Activated T-cell treated with anti-CD3 and anti-CD28 coated beads, Interleukin-2, amount 50 U/mL, for 4 hours (primary cell): Measurements from ENCODE around the gene DNAJC6. TPM values are rescaled to one million over a fixed set of nuclear protein-coding genes. Genes with fewer than 3 reads are reported as not detected.
"Not testable (repeated sequence)": the region's sequence is repeated elsewhere in the genome, so short reads cannot be mapped to it uniquely, and the experiment has no call there.

Source experiments
- ATAC-seq, 2 donors: fragments of 200-7000 bp; cut with Tn5 transposase; one replicate each; pipeline ENCODE4 v1.10.0; 2021
- DNase-seq: peaks from one replicate; pipeline ENCODE4 v3.0.0-alpha.2; 2020
- H3K27me3 Mint-ChIP-seq: one replicate; pipeline ENCODE4 v1.8.0; 2021; ENCODE audit warnings: low read depth, mixed read lengths
- H3K36me3 Mint-ChIP-seq: one replicate; pipeline ENCODE4 v1.8.0; 2022; ENCODE audit warnings: mixed read lengths; ENCODE audit not compliant: insufficient read depth
- H3K4me1 Mint-ChIP-seq: one replicate; pipeline ENCODE4 v1.8.0; 2021; ENCODE audit warnings: low read depth, mixed read lengths
- H3K4me3 Mint-ChIP-seq: one replicate; pipeline ENCODE4 v1.8.0; 2021; ENCODE audit warnings: mild to moderate bottlenecking, moderate library complexity, mixed read lengths
- H3K9me3 Mint-ChIP-seq: one replicate; pipeline ENCODE4 v1.8.0; 2021; ENCODE audit warnings: mixed read lengths
- total RNA-seq, 3 donors: library from RNA; stranded (reverse); gene quantifications; one replicate each; pipeline ENCODE4 v1.2.1, GENCODE V29; 2021

DNAJC6 gene
- total RNA-seq, 3 donors from 2014 or later: 1.3 to 2.5 (median 2.1) TPM

- Mint-ChIP-seq H3K36me3 (no peaks in the 10 kb centered on the region), H3K4me1 (no peaks in the 10 kb centered on the region), H3K4me3 (no peak overlapping the region), H3K9me3 (no peaks in the 10 kb centered on the region), H3K27me3 (peaks cover 7% of the 10 kb centered on the region)
- ATAC-seq: no peak
- DNase-seq: no peak
Observed at GRCh38 chr1:65357291-65357960, 48.1 kb downstream of the DNAJC6 start.

- Mint-ChIP-seq H3K4me1 (no peaks in the 10 kb centered on the region), H3K9me3 (no peaks in the 10 kb centered on the region), H3K27me3 (peaks cover 3% of the 10 kb centered on the region), H3K36me3 (no peaks in the 10 kb centered on the region), H3K4me3 (no peak overlapping the region)
- ATAC-seq (no peak), DNase-seq (no peak)
Observed at GRCh38 chr1:65359888-65360287, 50.5 kb downstream of the DNAJC6 start.

GRCh38 chr1:65360648-65361047 is 51.3 kb downstream of the DNAJC6 start:
- Mint-ChIP-seq H3K4me1 (no peaks in the 10 kb centered on the region), H3K9me3 (no peaks in the 10 kb centered on the region), H3K27me3 (no peaks in the 10 kb centered on the region), H3K4me3 (no peak overlapping the region), H3K36me3 (no peaks in the 10 kb centered on the region)
- DNase-seq (no peak), ATAC-seq (no peak)

GRCh38 chr1:65362545-65362944 is 53.2 kb downstream of the DNAJC6 start:
- Mint-ChIP-seq H3K4me3 (no peak overlapping the region), H3K27me3 (no peaks in the 10 kb centered on the region), H3K9me3 (no peaks in the 10 kb centered on the region), H3K36me3 (no peaks in the 10 kb centered on the region), H3K4me1 (no peaks in the 10 kb centered on the region)
- ATAC-seq (no peak), DNase-seq (no peak)

- H3K4me3 Mint-ChIP-seq: no peak overlapping the region
- H3K9me3 Mint-ChIP-seq: no peaks in the 10 kb centered on the region
- no peak for ATAC-seq
- no peak for DNase-seq
- H3K27me3 Mint-ChIP-seq: no peaks in the 10 kb centered on the region
- no peaks in the 10 kb centered on the region for H3K4me1 Mint-ChIP-seq
- H3K36me3 Mint-ChIP-seq: no peaks in the 10 kb centered on the region
Observed at GRCh38 chr1:65363484-65363883, 54.1 kb downstream of the DNAJC6 start.

GRCh38 chr1:65368403-65368802 is 59.1 kb downstream of the DNAJC6 start:
- Mint-ChIP-seq H3K36me3 (no peaks in the 10 kb centered on the region), H3K9me3 (no peaks in the 10 kb centered on the region), H3K4me3 (no peak overlapping the region), H3K4me1 (no peaks in the 10 kb centered on the region), H3K27me3 (peaks cover 3% of the 10 kb centered on the region)
- DNase-seq (no peak), ATAC-seq (no peak)

GRCh38 chr1:65371544-65371943 is 62.2 kb downstream of the DNAJC6 start:
- Mint-ChIP-seq H3K36me3 (no peaks in the 10 kb centered on the region), H3K27me3 (peaks cover 3% of the 10 kb centered on the region), H3K4me3 (no peak overlapping the region), H3K4me1 (no peaks in the 10 kb centered on the region), H3K9me3 (no peaks in the 10 kb centered on the region)
- DNase-seq: no peak
- ATAC-seq: no peak

- peaks cover 3% of the 10 kb centered on the region for H3K27me3 Mint-ChIP-seq
- H3K4me3 Mint-ChIP-seq: no peak overlapping the region
- no peaks in the 10 kb centered on the region for H3K9me3 Mint-ChIP-seq
- no peaks in the 10 kb centered on the region for H3K4me1 Mint-ChIP-seq
- DNase-seq (no peak), ATAC-seq (no peak)
- H3K36me3 Mint-ChIP-seq: no peaks in the 10 kb centered on the region
Observed at GRCh38 chr1:65372557-65372956, 63.2 kb downstream of the DNAJC6 start.

GRCh38 chr1:65377496-65378246 is 68.3 kb downstream of the DNAJC6 start:
- ATAC-seq (no peak), DNase-seq (no peak)
- no peaks in the 10 kb centered on the region for H3K9me3 Mint-ChIP-seq
- H3K4me3 Mint-ChIP-seq: no peak overlapping the region
- peaks cover 7% of the 10 kb centered on the region for H3K27me3 Mint-ChIP-seq
- no peaks in the 10 kb centered on the region for H3K4me1 Mint-ChIP-seq
- peaks cover 3% of the 10 kb centered on the region for H3K36me3 Mint-ChIP-seq

- ATAC-seq (no peak), DNase-seq (no peak)
- Mint-ChIP-seq H3K27me3 (peaks cover 7% of the 10 kb centered on the region), H3K36me3 (peaks cover 3% of the 10 kb centered on the region), H3K4me3 (no peak overlapping the region), H3K4me1 (no peaks in the 10 kb centered on the region), H3K9me3 (no peaks in the 10 kb centered on the region)
Observed at GRCh38 chr1:65378247-65378946, 69.1 kb downstream of the DNAJC6 start.

GRCh38 chr1:65384426-65384825 is 75.1 kb downstream of the DNAJC6 start:
- ATAC-seq, H3K36me3 Mint-ChIP-seq, H3K9me3 Mint-ChIP-seq, H3K4me1 Mint-ChIP-seq, H3K27me3 Mint-ChIP-seq, DNase-seq, H3K4me3 Mint-ChIP-seq: not testable (repeated sequence)

GRCh38 chr1:65386439-65386838 is 77.1 kb downstream of the DNAJC6 start:
- DNase-seq (no peak), ATAC-seq (no peak)
- peaks cover 3% of the 10 kb centered on the region for H3K36me3 Mint-ChIP-seq
- H3K4me1 Mint-ChIP-seq: no peaks in the 10 kb centered on the region
- peaks cover 3% of the 10 kb centered on the region for H3K9me3 Mint-ChIP-seq
- H3K4me3 Mint-ChIP-seq: no peak overlapping the region
- H3K27me3 Mint-ChIP-seq: no peaks in the 10 kb centered on the region

GRCh38 chr1:65387821-65388220 is 78.5 kb downstream of the DNAJC6 start:
- Mint-ChIP-seq H3K27me3 (no peaks in the 10 kb centered on the region), H3K4me1 (peaks cover 3% of the 10 kb centered on the region), H3K36me3 (peaks cover 5% of the 10 kb centered on the region), H3K9me3 (peaks cover 3% of the 10 kb centered on the region), H3K4me3 (no peak overlapping the region)
- DNase-seq (no peak), ATAC-seq (no peak)

- H3K9me3 Mint-ChIP-seq: peaks cover 3% of the 10 kb centered on the region
- peaks cover 14% of the 10 kb centered on the region for H3K4me1 Mint-ChIP-seq
- DNase-seq: no peak
- ATAC-seq: no peak
- no peak overlapping the region for H3K4me3 Mint-ChIP-seq
- no peaks in the 10 kb centered on the region for H3K27me3 Mint-ChIP-seq
- H3K36me3 Mint-ChIP-seq: peaks cover 4% of the 10 kb centered on the region
Observed at GRCh38 chr1:65388908-65389695, 79.8 kb downstream of the DNAJC6 start.
